CD4-positive, alpha-beta T cell treated with Interleukin-6 at 100 ng/mL for 8 hours (primary cell): ENCODE measurements around the gene MEX3B.
A peak's percentile ranks its signal among the peaks of the same experiment; 100 is the strongest.
"Not testable (repeated sequence)": the region's sequence is repeated elsewhere in the genome, so short reads cannot be mapped to it uniquely, and the experiment has no call there.

Experiments
- DNase-seq: peaks from one replicate; pipeline ENCODE4 v3.0.0-alpha.2; 2020; ENCODE audit warnings: mixed read lengths, low spot score

The MEX3B gene

GRCh38 chr15:82048811-82049210, 3.0 kb upstream of the MEX3B start:
- DNase-seq = no peak

GRCh38 chr15:82047453-82048400, 1.9 kb upstream of the MEX3B start:
- DNase-seq = no peak

- DNase-seq = peak; percentile 87
Measured at GRCh38 chr15:82046666-82047452, 1.0 kb upstream of the MEX3B start.

- DNase-seq = no peak
Measured at GRCh38 chr15:82045179-82045891, 483 bp downstream of the MEX3B start.

GRCh38 chr15:82044373-82045178, 1.2 kb downstream of the MEX3B start:
- peak; percentile 18 for DNase-seq

GRCh38 chr15:82043796-82044372, 1.9 kb downstream of the MEX3B start:
- no peak for DNase-seq

GRCh38 chr15:82043130-82043673, 2.6 kb downstream of the MEX3B start:
- no peak for DNase-seq

- no peak for DNase-seq
Measured at GRCh38 chr15:82040862-82041261, 5.0 kb downstream of the MEX3B start.

GRCh38 chr15:82040390-82040789, 5.4 kb downstream of the MEX3B start:
- DNase-seq = no peak

- DNase-seq = no peak
Measured at GRCh38 chr15:82039871-82040270, 5.9 kb downstream of the MEX3B start.

GRCh38 chr15:82036461-82036860, 9.4 kb downstream of the MEX3B start:
- DNase-seq = no peak

- no peak for DNase-seq
Measured at GRCh38 chr15:82031871-82032270, 13.9 kb downstream of the MEX3B start.

- DNase-seq = no peak
Measured at GRCh38 chr15:82030176-82030575, 15.6 kb downstream of the MEX3B start.

- DNase-seq = not testable (repeated sequence)
Measured at GRCh38 chr15:82028163-82028562, 17.7 kb downstream of the MEX3B start.

- no peak for DNase-seq
Measured at GRCh38 chr15:82021992-82022391, 23.8 kb downstream of the MEX3B start.

- DNase-seq = no peak
Measured at GRCh38 chr15:82020625-82021394, 25.0 kb downstream of the MEX3B start.

- DNase-seq = no peak
Measured at GRCh38 chr15:82018201-82018600, 27.6 kb downstream of the MEX3B start.

GRCh38 chr15:82017656-82018055, 28.2 kb downstream of the MEX3B start:
- DNase-seq = no peak

- no peak for DNase-seq
Measured at GRCh38 chr15:82014989-82015388, 30.8 kb downstream of the MEX3B start.

- no peak for DNase-seq
Measured at GRCh38 chr15:82012908-82013307, 32.9 kb downstream of the MEX3B start.
